Nephron progenitor cell (in vitro differentiated cells): ENCODE data around the gene SV2C.
"Not testable (repeated sequence)": the region's sequence is repeated elsewhere in the genome, so short reads cannot be mapped to it uniquely, and the experiment has no call there.

Experiments used
- DNase-seq: peaks from one replicate; pipeline ENCODE4 v3.0.0; 2021
- H3K27ac Mint-ChIP-seq: 2 replicates; pipeline ENCODE4 v1.8.0; 2021; ENCODE audit warnings: mild to moderate bottlenecking, moderate library complexity, mixed read lengths
- H3K27me3 Mint-ChIP-seq: 2 replicates; pipeline ENCODE4 v1.8.0; 2021; ENCODE audit warnings: mild to moderate bottlenecking, low read depth, mixed read lengths; ENCODE audit not compliant: poor library complexity
- H3K36me3 Mint-ChIP-seq: 2 replicates; pipeline ENCODE4 v1.8.0; 2021; ENCODE audit warnings: low read depth, mixed read lengths
- H3K4me1 Mint-ChIP-seq: 2 replicates; pipeline ENCODE4 v1.8.0; 2021; ENCODE audit warnings: mixed read lengths
- H3K4me3 Mint-ChIP-seq: 2 replicates; pipeline ENCODE4 v1.8.0; 2021; ENCODE audit warnings: mild to moderate bottlenecking, moderate library complexity, mixed read lengths
- H3K9me3 Mint-ChIP-seq: 2 replicates; pipeline ENCODE4 v1.8.0; 2021; ENCODE audit warnings: mild to moderate bottlenecking, moderate library complexity, mixed read lengths
- TF ChIP-seq, protein P1 (sequence below): fragments of 200-600 bp; sonication (generic); IDR thresholded peaks from 2 replicates; pipeline ENCODE4 v1.5.0; 2021; ENCODE audit warnings: antibody characterized with exemption

The SV2C gene

DNA sequence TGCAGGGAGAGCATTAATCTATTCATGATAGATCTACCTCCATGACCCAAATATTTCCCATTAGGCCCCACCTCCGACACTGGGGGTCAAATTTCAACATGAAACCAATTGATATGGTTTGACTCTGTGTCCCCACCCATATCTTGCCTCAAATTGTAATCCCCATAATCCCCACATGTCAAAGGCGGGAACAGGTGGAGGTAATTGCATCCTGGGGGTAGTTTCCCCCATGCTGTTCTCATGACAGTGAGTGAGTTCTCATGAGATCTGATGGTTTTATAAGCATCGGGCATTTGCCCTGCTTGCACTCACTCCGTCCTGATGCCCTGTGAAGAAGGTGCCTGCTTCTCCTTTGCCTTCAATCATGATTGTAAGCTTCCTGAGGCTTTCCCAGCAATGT lies 153.5 kb downstream of the SV2C start:
- no peak overlapping the region for H3K27ac Mint-ChIP-seq
- no peaks in the 10 kb centered on the region for H3K9me3 Mint-ChIP-seq
- TF ChIP-seq, protein P1, sequence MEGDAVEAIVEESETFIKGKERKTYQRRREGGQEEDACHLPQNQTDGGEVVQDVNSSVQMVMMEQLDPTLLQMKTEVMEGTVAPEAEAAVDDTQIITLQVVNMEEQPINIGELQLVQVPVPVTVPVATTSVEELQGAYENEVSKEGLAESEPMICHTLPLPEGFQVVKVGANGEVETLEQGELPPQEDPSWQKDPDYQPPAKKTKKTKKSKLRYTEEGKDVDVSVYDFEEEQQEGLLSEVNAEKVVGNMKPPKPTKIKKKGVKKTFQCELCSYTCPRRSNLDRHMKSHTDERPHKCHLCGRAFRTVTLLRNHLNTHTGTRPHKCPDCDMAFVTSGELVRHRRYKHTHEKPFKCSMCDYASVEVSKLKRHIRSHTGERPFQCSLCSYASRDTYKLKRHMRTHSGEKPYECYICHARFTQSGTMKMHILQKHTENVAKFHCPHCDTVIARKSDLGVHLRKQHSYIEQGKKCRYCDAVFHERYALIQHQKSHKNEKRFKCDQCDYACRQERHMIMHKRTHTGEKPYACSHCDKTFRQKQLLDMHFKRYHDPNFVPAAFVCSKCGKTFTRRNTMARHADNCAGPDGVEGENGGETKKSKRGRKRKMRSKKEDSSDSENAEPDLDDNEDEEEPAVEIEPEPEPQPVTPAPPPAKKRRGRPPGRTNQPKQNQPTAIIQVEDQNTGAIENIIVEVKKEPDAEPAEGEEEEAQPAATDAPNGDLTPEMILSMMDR: no peak
- H3K4me1 Mint-ChIP-seq: peaks cover 10% of the 10 kb centered on the region
- H3K36me3 Mint-ChIP-seq: no peaks in the 10 kb centered on the region
- H3K27me3 Mint-ChIP-seq: peaks cover 19% of the 10 kb centered on the region
- no peak for DNase-seq
- H3K4me3 Mint-ChIP-seq: no peak overlapping the region

GRCh38 chr5:76240336-76240735 lies 157.2 kb downstream of the SV2C start:
- peaks cover 25% of the 10 kb centered on the region for H3K27me3 Mint-ChIP-seq
- no peak overlapping the region for H3K4me3 Mint-ChIP-seq
- no peak overlapping the region for H3K27ac Mint-ChIP-seq
- H3K4me1 Mint-ChIP-seq: no peaks in the 10 kb centered on the region
- DNase-seq: no peak
- H3K9me3 Mint-ChIP-seq: no peaks in the 10 kb centered on the region
- TF ChIP-seq, protein P1: no peak
- H3K36me3 Mint-ChIP-seq: no peaks in the 10 kb centered on the region

GRCh38 chr5:76242155-76242554 lies 159.0 kb downstream of the SV2C start:
- H3K27me3 Mint-ChIP-seq: peaks cover 28% of the 10 kb centered on the region
- H3K9me3 Mint-ChIP-seq, H3K4me3 Mint-ChIP-seq, H3K36me3 Mint-ChIP-seq, H3K4me1 Mint-ChIP-seq, DNase-seq, H3K27ac Mint-ChIP-seq: not testable (repeated sequence)

- no peak overlapping the region for H3K27ac Mint-ChIP-seq
- no peaks in the 10 kb centered on the region for H3K36me3 Mint-ChIP-seq
- H3K27me3 Mint-ChIP-seq: peaks cover 22% of the 10 kb centered on the region
- TF ChIP-seq, protein P1: no peak
- H3K9me3 Mint-ChIP-seq: no peaks in the 10 kb centered on the region
- H3K4me1 Mint-ChIP-seq: peaks cover 6% of the 10 kb centered on the region
- no peak overlapping the region for H3K4me3 Mint-ChIP-seq
- no peak for DNase-seq
Measured at GRCh38 chr5:76245590-76245989, 162.4 kb downstream of the SV2C start.

- Mint-ChIP-seq H3K4me3 (no peak overlapping the region), H3K4me1 (peaks cover 6% of the 10 kb centered on the region), H3K27ac (no peak overlapping the region), H3K36me3 (no peaks in the 10 kb centered on the region), H3K27me3 (peaks cover 28% of the 10 kb centered on the region), H3K9me3 (no peaks in the 10 kb centered on the region)
- DNase-seq: peak; percentile 13
- TF ChIP-seq, protein P1: no peak
Measured at GRCh38 chr5:76249621-76250020, 166.4 kb downstream of the SV2C start.

DNA sequence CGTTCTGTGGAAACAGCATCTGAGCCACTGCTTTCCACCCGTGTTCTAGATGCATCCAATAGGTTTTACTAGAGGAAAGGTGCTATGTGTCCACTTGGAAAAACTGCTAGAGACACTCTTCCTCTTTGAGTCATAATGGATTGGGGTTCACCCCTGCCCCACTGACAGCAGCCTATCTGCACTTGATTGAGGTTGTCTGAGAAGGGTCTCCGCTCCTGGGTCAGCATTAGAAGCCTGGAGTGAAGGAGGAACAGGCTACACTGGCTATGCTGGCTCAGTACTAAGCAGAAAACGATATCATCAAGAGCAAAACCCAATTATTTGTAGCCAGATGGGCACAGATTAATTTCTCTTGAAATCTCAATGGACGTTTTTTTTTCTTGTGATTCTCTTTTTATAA lies 167.3 kb downstream of the SV2C start:
- Mint-ChIP-seq H3K27ac (no peak overlapping the region), H3K4me3 (no peak overlapping the region), H3K9me3 (no peaks in the 10 kb centered on the region), H3K36me3 (no peaks in the 10 kb centered on the region), H3K4me1 (peaks cover 6% of the 10 kb centered on the region), H3K27me3 (peaks cover 27% of the 10 kb centered on the region)
- TF ChIP-seq, protein P1: no peak
- no peak for DNase-seq
